HG02870 (cell line): Measurements from ENCODE around the gene CUBN.

Experiments used
- ATAC-seq: cut with Tn5 transposase; IDR thresholded peaks from one replicate; pipeline ENCODE4 v1.9.1; 2021; ENCODE audit warnings: mild to moderate bottlenecking, moderate library complexity; ENCODE audit not compliant: unreplicated experiment

Gene CUBN

GRCh38 chr10:16960551-16960950 is 169.1 kb downstream of the CUBN start:
- no peak for ATAC-seq

- ATAC-seq = no peak
These were observed 172.6 kb downstream of the CUBN start for GRCh38 chr10:16957038-16957437.

- ATAC-seq = no peak
These were observed 175.2 kb downstream of the CUBN start for GRCh38 chr10:16954280-16955030.

GRCh38 chr10:16953270-16953669 is 176.3 kb downstream of the CUBN start:
- no peak for ATAC-seq

- no peak for ATAC-seq
These were observed 177.0 kb downstream of the CUBN start for GRCh38 chr10:16952610-16953009.

- ATAC-seq = no peak
These were observed 177.5 kb downstream of the CUBN start for GRCh38 chr10:16952080-16952479.

- ATAC-seq = no peak
These were observed 178.7 kb downstream of the CUBN start for GRCh38 chr10:16950656-16951601.

- no peak for ATAC-seq
These were observed 179.8 kb downstream of the CUBN start for GRCh38 chr10:16949816-16950215.

- no peak for ATAC-seq
These were observed 181.2 kb downstream of the CUBN start for GRCh38 chr10:16948361-16948760.

GRCh38 chr10:16947069-16947468 is 182.5 kb downstream of the CUBN start:
- no peak for ATAC-seq

GRCh38 chr10:16945593-16945992 is 184.0 kb downstream of the CUBN start:
- no peak for ATAC-seq

GRCh38 chr10:16944986-16945385 is 184.6 kb downstream of the CUBN start:
- no peak for ATAC-seq

GRCh38 chr10:16944402-16944801 is 185.2 kb downstream of the CUBN start:
- ATAC-seq = no peak

GRCh38 chr10:16943295-16944285 is 186.0 kb downstream of the CUBN start:
- ATAC-seq = no peak

- no peak for ATAC-seq
These were observed 187.1 kb downstream of the CUBN start for GRCh38 chr10:16942381-16943078.

GRCh38 chr10:16941870-16942269 is 187.7 kb downstream of the CUBN start:
- ATAC-seq = no peak

GRCh38 chr10:16941067-16941466 is 188.5 kb downstream of the CUBN start:
- ATAC-seq = no peak

- ATAC-seq = no peak
These were observed 190.7 kb downstream of the CUBN start for GRCh38 chr10:16938952-16939351.

GRCh38 chr10:16934461-16934860 is 195.2 kb downstream of the CUBN start:
- ATAC-seq = no peak

GRCh38 chr10:16933783-16934182 is 195.8 kb downstream of the CUBN start:
- ATAC-seq = no peak
